ENCODE measurements around the gene DDX47.

DNA sequence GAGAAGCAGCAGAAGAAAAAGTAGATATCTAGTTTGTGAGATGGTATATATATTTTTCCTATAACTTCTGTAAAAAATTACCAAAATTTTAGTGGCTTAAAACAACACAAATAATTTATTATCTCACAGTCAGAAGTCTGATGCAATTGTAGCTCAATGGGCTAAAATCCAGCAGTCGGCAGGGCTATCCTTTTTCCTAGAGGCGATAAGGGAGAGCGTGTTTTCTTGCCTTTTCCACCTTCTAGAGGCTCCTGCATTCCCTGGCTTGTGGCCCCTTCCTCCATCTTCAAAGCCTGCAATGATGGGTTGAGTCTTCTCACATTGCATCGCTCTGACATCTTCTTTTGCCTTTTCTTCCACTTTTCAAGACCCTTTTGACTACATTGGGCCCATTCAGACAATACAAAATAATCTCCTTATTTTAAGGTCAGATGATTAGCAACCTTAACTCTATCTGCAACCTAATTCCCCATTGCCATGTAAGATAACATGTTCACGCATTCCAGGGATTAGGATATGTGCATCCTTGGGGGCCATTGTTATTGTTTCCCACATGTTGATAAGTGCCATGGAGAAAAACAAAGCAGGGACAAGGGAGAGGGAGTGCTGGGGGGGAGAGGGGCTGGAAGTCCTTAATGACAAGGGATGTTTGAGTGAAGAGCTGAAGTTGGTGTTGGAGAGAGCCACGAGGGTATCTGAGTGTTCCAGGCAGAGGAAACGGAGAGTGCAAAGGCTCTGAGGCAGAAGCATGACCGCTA lies 13.8 kb upstream of the DDX47 start:
- TF ChIP-seq, protein P1, sequence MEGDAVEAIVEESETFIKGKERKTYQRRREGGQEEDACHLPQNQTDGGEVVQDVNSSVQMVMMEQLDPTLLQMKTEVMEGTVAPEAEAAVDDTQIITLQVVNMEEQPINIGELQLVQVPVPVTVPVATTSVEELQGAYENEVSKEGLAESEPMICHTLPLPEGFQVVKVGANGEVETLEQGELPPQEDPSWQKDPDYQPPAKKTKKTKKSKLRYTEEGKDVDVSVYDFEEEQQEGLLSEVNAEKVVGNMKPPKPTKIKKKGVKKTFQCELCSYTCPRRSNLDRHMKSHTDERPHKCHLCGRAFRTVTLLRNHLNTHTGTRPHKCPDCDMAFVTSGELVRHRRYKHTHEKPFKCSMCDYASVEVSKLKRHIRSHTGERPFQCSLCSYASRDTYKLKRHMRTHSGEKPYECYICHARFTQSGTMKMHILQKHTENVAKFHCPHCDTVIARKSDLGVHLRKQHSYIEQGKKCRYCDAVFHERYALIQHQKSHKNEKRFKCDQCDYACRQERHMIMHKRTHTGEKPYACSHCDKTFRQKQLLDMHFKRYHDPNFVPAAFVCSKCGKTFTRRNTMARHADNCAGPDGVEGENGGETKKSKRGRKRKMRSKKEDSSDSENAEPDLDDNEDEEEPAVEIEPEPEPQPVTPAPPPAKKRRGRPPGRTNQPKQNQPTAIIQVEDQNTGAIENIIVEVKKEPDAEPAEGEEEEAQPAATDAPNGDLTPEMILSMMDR (IDR thresholded peaks at IDR 0.05), result no peak
- no peak for TF ChIP-seq POLR2A (IDR thresholded peaks at IDR 0.05)
- TF ChIP-seq EP300 (IDR thresholded peaks at IDR 0.05), result no peak
- TF ChIP-seq POLR2AphosphoS5 (IDR thresholded peaks at IDR 0.05), result no peak
